ENCODE data around the gene GALNT4.

DNA sequence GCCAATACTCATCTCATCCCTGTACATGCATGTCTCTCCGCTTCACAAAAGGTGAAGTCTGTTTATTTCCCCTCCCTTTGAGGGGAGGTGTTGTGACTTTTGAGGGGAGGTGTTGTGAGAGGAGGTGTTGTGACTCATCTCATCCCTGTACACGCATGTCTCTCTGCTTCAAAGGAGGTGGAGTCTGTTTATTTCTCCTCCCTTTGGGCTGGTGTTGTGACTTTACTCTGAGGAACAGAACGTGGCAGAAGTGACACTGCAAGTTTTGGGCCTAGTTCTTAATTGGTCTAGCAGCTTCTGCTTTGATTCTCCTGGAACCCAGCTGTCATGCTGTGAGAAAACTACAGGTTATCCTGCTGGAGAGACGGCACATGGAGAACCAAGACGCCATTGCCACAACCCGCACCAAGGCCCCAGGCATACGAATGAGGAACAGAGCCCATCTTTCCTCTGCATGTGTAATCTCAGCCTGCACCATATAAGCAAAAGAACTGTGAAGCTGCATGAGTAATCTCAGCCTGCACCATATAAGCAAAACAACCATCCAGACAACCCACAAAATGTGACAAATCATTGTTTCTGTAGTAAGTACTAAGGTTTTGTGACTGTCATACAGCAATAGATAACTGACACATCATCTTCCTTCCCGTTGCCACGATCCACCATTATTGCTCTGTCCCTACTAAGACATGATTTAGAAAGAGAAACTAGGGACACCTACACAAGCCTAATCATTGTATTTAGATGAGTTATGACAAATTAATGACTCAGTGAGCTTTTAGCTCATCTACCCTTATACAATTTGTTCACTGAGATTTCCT is 30.0 kb downstream of the GALNT4 start:
- TF ChIP-seq, protein P1, sequence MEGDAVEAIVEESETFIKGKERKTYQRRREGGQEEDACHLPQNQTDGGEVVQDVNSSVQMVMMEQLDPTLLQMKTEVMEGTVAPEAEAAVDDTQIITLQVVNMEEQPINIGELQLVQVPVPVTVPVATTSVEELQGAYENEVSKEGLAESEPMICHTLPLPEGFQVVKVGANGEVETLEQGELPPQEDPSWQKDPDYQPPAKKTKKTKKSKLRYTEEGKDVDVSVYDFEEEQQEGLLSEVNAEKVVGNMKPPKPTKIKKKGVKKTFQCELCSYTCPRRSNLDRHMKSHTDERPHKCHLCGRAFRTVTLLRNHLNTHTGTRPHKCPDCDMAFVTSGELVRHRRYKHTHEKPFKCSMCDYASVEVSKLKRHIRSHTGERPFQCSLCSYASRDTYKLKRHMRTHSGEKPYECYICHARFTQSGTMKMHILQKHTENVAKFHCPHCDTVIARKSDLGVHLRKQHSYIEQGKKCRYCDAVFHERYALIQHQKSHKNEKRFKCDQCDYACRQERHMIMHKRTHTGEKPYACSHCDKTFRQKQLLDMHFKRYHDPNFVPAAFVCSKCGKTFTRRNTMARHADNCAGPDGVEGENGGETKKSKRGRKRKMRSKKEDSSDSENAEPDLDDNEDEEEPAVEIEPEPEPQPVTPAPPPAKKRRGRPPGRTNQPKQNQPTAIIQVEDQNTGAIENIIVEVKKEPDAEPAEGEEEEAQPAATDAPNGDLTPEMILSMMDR (IDR thresholded peaks at IDR 0.05 in 2 of 3, conservative IDR thresholded peaks at IDR 0.05 in 1 of 3; ENCODE audit: borderline replicate concordance in 1 of 3, insufficient read depth in 1 of 3, low read depth in 2 of 3, low read length in 2 of 3) = no peak
- no peak for TF ChIP-seq SIN3A (IDR thresholded peaks at IDR 0.05; ENCODE audit: low read depth)
- TF ChIP-seq POLR2AphosphoS5 (IDR thresholded peaks at IDR 0.05; ENCODE audit: low read depth, low read length) = no peak
- no peak for TF ChIP-seq SP1 (IDR thresholded peaks at IDR 0.05; ENCODE audit: low read depth)
- no peak for TF ChIP-seq ZNF274 (IDR thresholded peaks at IDR 0.05; ENCODE audit: low read depth, low read length)
- no peak for TF ChIP-seq EZH2phosphoT487 (IDR thresholded peaks at IDR 0.05; ENCODE audit: borderline replicate concordance)
- TF ChIP-seq ELF1 (IDR thresholded peaks at IDR 0.05; ENCODE audit: borderline replicate concordance, low read depth) = no peak
- TF ChIP-seq POLR2A (IDR thresholded peaks at IDR 0.05; ENCODE audit: borderline replicate concordance, extremely low read depth, insufficient read depth, insufficient read length) = no peak
- no peak for TF ChIP-seq YY1 (IDR thresholded peaks at IDR 0.05; ENCODE audit: extremely low read depth, insufficient replicate concordance, low read depth, low read length)
- no peak for TF ChIP-seq CEBPB (IDR thresholded peaks at IDR 0.05; ENCODE audit: low read depth)
- no peak for TF ChIP-seq CBX3 (IDR thresholded peaks at IDR 0.05; ENCODE audit: low read depth)
- TF ChIP-seq EZH2 (IDR thresholded peaks at IDR 0.05) = no peak
